ENCODE data around the gene RGS16.

Gene RGS16

DNA sequence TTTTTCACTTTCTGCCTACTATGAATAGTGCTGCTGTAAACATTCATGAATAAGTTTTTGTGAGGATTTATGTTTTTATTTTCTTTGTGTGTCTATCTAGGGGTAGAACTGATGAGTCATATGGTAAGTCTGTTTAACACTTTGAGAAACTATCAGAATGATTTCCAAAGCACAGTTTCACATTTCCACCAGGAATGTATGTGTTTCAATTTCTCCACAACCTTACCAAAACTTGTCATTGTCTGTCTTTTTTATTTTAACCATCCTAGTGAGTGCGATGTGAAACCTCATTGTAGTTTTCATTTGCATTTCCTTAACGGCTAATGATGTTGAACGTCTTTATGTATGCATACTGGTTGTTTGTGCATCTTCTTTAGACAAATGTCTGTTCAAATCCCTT lies 38.7 kb downstream of the RGS16 start:
- TF ChIP-seq, protein P1, sequence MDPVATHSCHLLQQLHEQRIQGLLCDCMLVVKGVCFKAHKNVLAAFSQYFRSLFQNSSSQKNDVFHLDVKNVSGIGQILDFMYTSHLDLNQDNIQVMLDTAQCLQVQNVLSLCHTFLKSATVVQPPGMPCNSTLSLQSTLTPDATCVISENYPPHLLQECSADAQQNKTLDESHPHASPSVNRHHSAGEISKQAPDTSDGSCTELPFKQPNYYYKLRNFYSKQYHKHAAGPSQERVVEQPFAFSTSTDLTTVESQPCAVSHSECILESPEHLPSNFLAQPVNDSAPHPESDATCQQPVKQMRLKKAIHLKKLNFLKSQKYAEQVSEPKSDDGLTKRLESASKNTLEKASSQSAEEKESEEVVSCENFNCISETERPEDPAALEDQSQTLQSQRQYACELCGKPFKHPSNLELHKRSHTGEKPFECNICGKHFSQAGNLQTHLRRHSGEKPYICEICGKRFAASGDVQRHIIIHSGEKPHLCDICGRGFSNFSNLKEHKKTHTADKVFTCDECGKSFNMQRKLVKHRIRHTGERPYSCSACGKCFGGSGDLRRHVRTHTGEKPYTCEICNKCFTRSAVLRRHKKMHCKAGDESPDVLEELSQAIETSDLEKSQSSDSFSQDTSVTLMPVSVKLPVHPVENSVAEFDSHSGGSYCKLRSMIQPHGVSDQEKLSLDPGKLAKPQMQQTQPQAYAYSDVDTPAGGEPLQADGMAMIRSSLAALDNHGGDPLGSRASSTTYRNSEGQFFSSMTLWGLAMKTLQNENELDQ (tag by site-specific recombination; IDR thresholded peaks at IDR 0.05; ENCODE audit: low read depth): no peak
- TF ChIP-seq ZNF324 (tag by site-specific recombination; IDR thresholded peaks at IDR 0.05): no peak
- TF ChIP-seq MYNN (tag by site-specific recombination; IDR thresholded peaks at IDR 0.05; ENCODE audit: borderline replicate concordance): no peak
- TF ChIP-seq, protein P2, sequence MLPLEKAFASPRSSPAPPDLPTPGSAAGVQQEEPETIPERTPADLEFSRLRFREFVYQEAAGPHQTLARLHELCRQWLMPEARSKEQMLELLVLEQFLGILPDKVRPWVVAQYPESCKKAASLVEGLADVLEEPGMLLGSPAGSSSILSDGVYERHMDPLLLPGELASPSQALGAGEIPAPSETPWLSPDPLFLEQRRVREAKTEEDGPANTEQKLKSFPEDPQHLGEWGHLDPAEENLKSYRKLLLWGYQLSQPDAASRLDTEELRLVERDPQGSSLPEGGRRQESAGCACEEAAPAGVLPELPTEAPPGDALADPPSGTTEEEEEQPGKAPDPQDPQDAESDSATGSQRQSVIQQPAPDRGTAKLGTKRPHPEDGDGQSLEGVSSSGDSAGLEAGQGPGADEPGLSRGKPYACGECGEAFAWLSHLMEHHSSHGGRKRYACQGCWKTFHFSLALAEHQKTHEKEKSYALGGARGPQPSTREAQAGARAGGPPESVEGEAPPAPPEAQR (tag by site-specific recombination; IDR thresholded peaks at IDR 0.05): no peak
- no peak for TF ChIP-seq PRDM1 (tag by site-specific recombination; IDR thresholded peaks at IDR 0.05)
- TF ChIP-seq, protein P3, sequence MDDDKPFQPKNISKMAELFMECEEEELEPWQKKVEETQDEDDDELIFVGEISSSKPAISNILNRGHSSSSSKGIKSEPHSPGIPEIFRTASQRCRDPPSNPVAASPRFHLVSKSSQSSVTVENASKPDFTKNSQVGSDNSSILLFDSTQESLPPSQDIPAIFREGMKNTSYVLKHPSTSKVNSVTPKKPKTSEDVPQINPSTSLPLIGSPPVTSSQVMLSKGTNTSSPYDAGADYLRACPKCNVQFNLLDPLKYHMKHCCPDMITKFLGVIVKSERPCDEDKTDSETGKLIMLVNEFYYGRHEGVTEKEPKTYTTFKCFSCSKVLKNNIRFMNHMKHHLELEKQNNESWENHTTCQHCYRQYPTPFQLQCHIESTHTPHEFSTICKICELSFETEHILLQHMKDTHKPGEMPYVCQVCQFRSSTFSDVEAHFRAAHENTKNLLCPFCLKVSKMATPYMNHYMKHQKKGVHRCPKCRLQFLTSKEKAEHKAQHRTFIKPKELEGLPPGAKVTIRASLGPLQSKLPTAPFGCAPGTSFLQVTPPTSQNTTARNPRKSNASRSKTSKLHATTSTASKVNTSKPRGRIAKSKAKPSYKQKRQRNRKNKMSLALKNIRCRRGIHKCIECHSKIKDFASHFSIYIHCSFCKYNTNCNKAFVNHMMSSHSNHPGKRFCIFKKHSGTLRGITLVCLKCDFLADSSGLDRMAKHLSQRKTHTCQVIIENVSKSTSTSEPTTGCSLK (tag by site-specific recombination; IDR thresholded peaks at IDR 0.05): no peak
- H3K9me3 ChIP-seq (ENCODE audit: control insufficient read depth, insufficient read depth, low read depth, low read length): no peaks in the 10 kb centered on the region
- H3K4me1 ChIP-seq (ENCODE audit: control insufficient read depth, insufficient read depth, low read length): no peaks in the 10 kb centered on the region
- no peak overlapping the region for H3K4me3 ChIP-seq (ENCODE audit: low read depth, low read length)
- POLR2A ChIA-PET: no interaction called here
- H3K27ac ChIP-seq (ENCODE audit: extremely low read depth, low read depth, low read length): no peak overlapping the region
- H3K36me3 ChIP-seq (ENCODE audit: control insufficient read depth in 2 of 2, insufficient read depth in 1 of 2, low read length in 2 of 2): no peaks in the 10 kb centered on the region
- CTCF ChIA-PET: interaction anchor here (2.0 kb wide), 1 partner anchor 31 kb away, joined by 8 read pairs; no protein-coding TSS in a partner anchor

DNA sequence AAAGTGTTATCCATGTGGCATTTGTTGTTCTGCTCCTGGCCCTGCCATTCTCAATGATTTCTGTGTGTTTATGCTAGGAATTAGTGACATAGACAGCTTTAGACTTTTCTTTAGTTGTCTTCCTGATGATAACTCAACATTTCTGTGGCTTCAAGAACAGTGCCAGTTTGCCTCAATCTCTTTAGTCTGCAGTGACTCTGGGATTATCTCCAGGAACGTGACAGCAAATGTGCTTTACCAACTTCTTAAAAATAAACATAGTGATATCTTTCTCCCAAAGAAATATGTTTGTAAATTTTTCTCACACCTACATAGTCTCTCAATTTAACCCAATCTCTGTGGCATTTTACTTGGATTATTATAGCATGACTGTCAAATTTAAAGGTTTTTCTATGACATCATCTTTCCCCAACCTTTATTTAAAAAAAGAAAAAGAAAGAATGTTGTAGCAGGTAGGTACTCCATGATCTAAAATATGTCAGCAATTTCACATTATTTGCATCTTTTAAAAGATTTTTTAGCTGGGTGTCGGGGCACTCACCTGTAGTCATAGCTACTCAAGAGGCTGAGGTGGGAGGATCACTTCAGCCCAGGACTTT lies 39.7 kb downstream of the RGS16 start:
- POLR2A ChIA-PET: no interaction called here
- Histone ChIP-seq H3K9me3 (ENCODE audit: control insufficient read depth, insufficient read depth, low read depth, low read length) (no peaks in the 10 kb centered on the region), H3K4me1 (ENCODE audit: control insufficient read depth, insufficient read depth, low read length) (no peaks in the 10 kb centered on the region), H3K36me3 (ENCODE audit: control insufficient read depth in 2 of 2, insufficient read depth in 1 of 2, low read length in 2 of 2) (no peaks in the 10 kb centered on the region), H3K4me3 (ENCODE audit: low read depth, low read length) (no peak overlapping the region), H3K27ac (ENCODE audit: extremely low read depth, low read depth, low read length) (no peak overlapping the region)
- TF ChIP-seq ZNF248 (tag by site-specific recombination; IDR thresholded peaks at IDR 0.05): no peak
- TF ChIP-seq, protein P4, sequence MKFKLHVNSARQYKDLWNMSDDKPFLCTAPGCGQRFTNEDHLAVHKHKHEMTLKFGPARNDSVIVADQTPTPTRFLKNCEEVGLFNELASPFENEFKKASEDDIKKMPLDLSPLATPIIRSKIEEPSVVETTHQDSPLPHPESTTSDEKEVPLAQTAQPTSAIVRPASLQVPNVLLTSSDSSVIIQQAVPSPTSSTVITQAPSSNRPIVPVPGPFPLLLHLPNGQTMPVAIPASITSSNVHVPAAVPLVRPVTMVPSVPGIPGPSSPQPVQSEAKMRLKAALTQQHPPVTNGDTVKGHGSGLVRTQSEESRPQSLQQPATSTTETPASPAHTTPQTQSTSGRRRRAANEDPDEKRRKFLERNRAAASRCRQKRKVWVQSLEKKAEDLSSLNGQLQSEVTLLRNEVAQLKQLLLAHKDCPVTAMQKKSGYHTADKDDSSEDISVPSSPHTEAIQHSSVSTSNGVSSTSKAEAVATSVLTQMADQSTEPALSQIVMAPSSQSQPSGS (tag by site-specific recombination; IDR thresholded peaks at IDR 0.05; ENCODE audit: low read depth): peak; percentile 56; the same call in 1 of the 2 replicates
- no peak for TF ChIP-seq ZNF311 (tag by site-specific recombination; IDR thresholded peaks at IDR 0.05; ENCODE audit: borderline replicate concordance)
- CTCF ChIA-PET: no interaction called here

DNA sequence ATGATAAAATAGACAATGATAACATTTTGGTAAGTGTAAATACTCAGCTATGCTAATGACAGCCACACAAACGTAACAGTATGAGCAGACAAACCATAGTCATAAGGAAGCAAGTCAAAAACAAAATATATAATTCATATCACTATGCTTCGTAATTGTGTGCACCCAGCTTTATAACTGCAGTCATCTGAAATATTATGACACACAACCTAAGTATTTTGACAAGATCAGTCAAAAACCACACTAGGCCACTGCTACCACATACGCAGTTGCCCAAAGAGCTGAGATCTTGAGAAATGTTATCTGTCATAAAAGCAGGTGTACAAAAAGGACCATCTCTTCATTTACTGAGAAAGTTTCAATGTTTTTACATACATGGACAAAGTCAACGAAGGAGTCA lies 41.1 kb downstream of the RGS16 start:
- no peak overlapping the region for H3K27ac ChIP-seq (ENCODE audit: extremely low read depth, low read depth, low read length)
- H3K36me3 ChIP-seq (ENCODE audit: control insufficient read depth in 2 of 2, insufficient read depth in 1 of 2, low read length in 2 of 2): no peaks in the 10 kb centered on the region
- no peaks in the 10 kb centered on the region for H3K9me3 ChIP-seq (ENCODE audit: control insufficient read depth, insufficient read depth, low read depth, low read length)
- H3K4me3 ChIP-seq (ENCODE audit: low read depth, low read length): no peak overlapping the region
- CTCF ChIA-PET: interaction anchor here (2.1 kb wide), 1 partner anchor 33 kb away, joined by 5 read pairs; no protein-coding TSS in a partner anchor
- H3K4me1 ChIP-seq (ENCODE audit: control insufficient read depth, insufficient read depth, low read length): no peaks in the 10 kb centered on the region
- POLR2A ChIA-PET: no interaction called here
- TF ChIP-seq ZNF404 (tag by site-specific recombination; IDR thresholded peaks at IDR 0.05) (no peak), GLIS1 (tag by site-specific recombination; IDR thresholded peaks at IDR 0.05) (no peak), PRDM1 (tag by site-specific recombination; IDR thresholded peaks at IDR 0.05) (no peak), ZNF677 (tag by site-specific recombination; IDR thresholded peaks at IDR 0.05) (no peak), ZNF629 (tag by site-specific recombination; IDR thresholded peaks at IDR 0.05) (no peak), ZNF366 (tag by site-specific recombination; conservative IDR thresholded peaks at IDR 0.05) (no peak), ZNF548 (tag by site-specific recombination; IDR thresholded peaks at IDR 0.05) (no peak), ZNF157 (tag by site-specific recombination; IDR thresholded peaks at IDR 0.05) (no peak), GFI1B (tag by site-specific recombination; IDR thresholded peaks at IDR 0.05) (no peak)
- TF ChIP-seq, protein P5, sequence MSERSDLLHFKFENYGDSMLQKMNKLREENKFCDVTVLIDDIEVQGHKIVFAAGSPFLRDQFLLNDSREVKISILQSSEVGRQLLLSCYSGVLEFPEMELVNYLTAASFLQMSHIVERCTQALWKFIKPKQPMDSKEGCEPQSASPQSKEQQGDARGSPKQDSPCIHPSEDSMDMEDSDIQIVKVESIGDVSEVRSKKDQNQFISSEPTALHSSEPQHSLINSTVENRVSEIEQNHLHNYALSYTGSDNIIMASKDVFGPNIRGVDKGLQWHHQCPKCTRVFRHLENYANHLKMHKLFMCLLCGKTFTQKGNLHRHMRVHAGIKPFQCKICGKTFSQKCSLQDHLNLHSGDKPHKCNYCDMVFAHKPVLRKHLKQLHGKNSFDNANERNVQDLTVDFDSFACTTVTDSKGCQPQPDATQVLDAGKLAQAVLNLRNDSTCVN (tag by site-specific recombination; optimal IDR thresholded peaks at IDR 0.05): no peak
- TF ChIP-seq, protein P6, sequence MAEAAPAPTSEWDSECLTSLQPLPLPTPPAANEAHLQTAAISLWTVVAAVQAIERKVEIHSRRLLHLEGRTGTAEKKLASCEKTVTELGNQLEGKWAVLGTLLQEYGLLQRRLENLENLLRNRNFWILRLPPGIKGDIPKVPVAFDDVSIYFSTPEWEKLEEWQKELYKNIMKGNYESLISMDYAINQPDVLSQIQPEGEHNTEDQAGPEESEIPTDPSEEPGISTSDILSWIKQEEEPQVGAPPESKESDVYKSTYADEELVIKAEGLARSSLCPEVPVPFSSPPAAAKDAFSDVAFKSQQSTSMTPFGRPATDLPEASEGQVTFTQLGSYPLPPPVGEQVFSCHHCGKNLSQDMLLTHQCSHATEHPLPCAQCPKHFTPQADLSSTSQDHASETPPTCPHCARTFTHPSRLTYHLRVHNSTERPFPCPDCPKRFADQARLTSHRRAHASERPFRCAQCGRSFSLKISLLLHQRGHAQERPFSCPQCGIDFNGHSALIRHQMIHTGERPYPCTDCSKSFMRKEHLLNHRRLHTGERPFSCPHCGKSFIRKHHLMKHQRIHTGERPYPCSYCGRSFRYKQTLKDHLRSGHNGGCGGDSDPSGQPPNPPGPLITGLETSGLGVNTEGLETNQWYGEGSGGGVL (tag by site-specific recombination; IDR thresholded peaks at IDR 0.05): no peak

Measured in HEK293 (cell line).